Fibroblast of lung (primary cell): ENCODE data around the gene KRTAP4-4. TPM values are rescaled to one million over a fixed set of nuclear protein-coding genes. Genes with fewer than 3 reads are reported as not detected.
"Not testable (repeated sequence)": the region's sequence is repeated elsewhere in the genome, so short reads cannot be mapped to it uniquely, and the experiment has no call there.

Source experiments
- DNase-seq, 2 donors: peaks; one replicate each; pipeline versions ENCODE4 v3.0.0 to v3.0.0-alpha.2; 2010; ENCODE audit warnings: low read depth in 2 of 2
- H2AFZ ChIP-seq: 2 replicates; pipeline ENCODE4 v1.5.1; 2012; ENCODE audit warnings: low read length, control low read depth, inconsistent platforms
- H3K27ac ChIP-seq: 2 replicates; pipeline ENCODE4 v1.5.1; 2011; ENCODE audit warnings: low read length, control low read depth; ENCODE audit not compliant: insufficient read depth
- H3K27me3 ChIP-seq: 2 replicates; pipeline ENCODE4 v1.5.1; 2011; ENCODE audit warnings: mild to moderate bottlenecking, low read length; ENCODE audit not compliant: control insufficient read depth, insufficient read depth
- H3K36me3 ChIP-seq: 2 replicates; pipeline ENCODE4 v1.5.1; 2011; ENCODE audit warnings: low read length; ENCODE audit not compliant: control insufficient read depth, insufficient read depth
- H3K4me1 ChIP-seq: 2 replicates; pipeline ENCODE4 v1.5.1; 2011; ENCODE audit warnings: low read length; ENCODE audit not compliant: control insufficient read depth, insufficient read depth; ENCODE audit errors: extremely low read depth
- H3K4me2 ChIP-seq: 2 replicates; pipeline ENCODE4 v1.5.1; 2011; ENCODE audit warnings: low read length, control low read depth; ENCODE audit not compliant: insufficient read depth; ENCODE audit errors: extremely low read depth
- H3K4me3 ChIP-seq, 4 experiments: fragments of 200-600 bp in 1 of 4; sonication (generic) in 1 of 4; replicated peaks in 1 of 4; 2 replicates each; pipeline ENCODE4 v1.5.1; 2011 to 2016; ENCODE audit warnings: low read length in 4 of 4, low read depth in 3 of 4, mild to moderate bottlenecking in 3 of 4, control low read depth in 2 of 4, inconsistent platforms in 1 of 4, mixed read lengths in 1 of 4; ENCODE audit not compliant: insufficient read depth in 1 of 4; ENCODE audit errors: control extremely low read depth in 1 of 4
- H3K79me2 ChIP-seq: 2 replicates; pipeline ENCODE4 v1.5.1; 2012; ENCODE audit warnings: mild to moderate bottlenecking, low read length, inconsistent platforms; ENCODE audit not compliant: control insufficient read depth, insufficient read depth
- H3K9ac ChIP-seq: 2 replicates; pipeline ENCODE4 v1.5.1; 2011; ENCODE audit warnings: mild to moderate bottlenecking, low read length, control low read depth; ENCODE audit not compliant: insufficient read depth
- H3K9me3 ChIP-seq: 2 replicates; pipeline ENCODE4 v1.5.1; 2012; ENCODE audit warnings: low read depth, low read length; ENCODE audit not compliant: control insufficient read depth, insufficient read depth
- H4K20me1 ChIP-seq: 2 replicates; pipeline ENCODE4 v1.5.1; 2011; ENCODE audit warnings: low read length; ENCODE audit not compliant: control insufficient read depth, insufficient read depth; ENCODE audit errors: extremely low read depth
- CTCF ChIP-seq, 2 donors: IDR thresholded peaks in 1 of 2; conservative IDR thresholded peaks in 1 of 2; 1 replicate in 1 of 2; 2 replicates in 1 of 2; pipeline ENCODE4 v1.5.1; 2011 to 2012; ENCODE audit warnings: low read length in 2 of 2, control low read depth in 1 of 2, inconsistent platforms in 1 of 2, low read depth in 1 of 2, mild to moderate bottlenecking in 1 of 2
- EZH2 ChIP-seq: IDR thresholded peaks from 2 replicates; pipeline ENCODE4 v1.5.1; 2012; ENCODE audit warnings: low read length, control low read depth, mild to moderate bottlenecking; ENCODE audit errors: missing control alignments
- polyA plus RNA-seq, 2 donors: library from polyadenylated mRNA; depleted of rRNA in 1 of 2; stranded (reverse) in 1 of 2; unstranded in 1 of 2; fragments of >200 nt; gene quantifications; 2 replicates each; pipeline ENCODE4 v1.2.1, GENCODE V29; 2011 to 2012; ENCODE audit warnings: missing spikeins in 1 of 2
- total RNA-seq: library from RNA; depleted of rRNA; stranded (reverse); fragments of >200 nt; gene quantifications from 2 replicates; pipeline ENCODE4 v1.2.1, GENCODE V29; 2014

Gene KRTAP4-4
- total and polyA plus RNA-seq, 2 donors (not counting 1 experiment from before 2014, with no cell fraction given): not detected

DNA sequence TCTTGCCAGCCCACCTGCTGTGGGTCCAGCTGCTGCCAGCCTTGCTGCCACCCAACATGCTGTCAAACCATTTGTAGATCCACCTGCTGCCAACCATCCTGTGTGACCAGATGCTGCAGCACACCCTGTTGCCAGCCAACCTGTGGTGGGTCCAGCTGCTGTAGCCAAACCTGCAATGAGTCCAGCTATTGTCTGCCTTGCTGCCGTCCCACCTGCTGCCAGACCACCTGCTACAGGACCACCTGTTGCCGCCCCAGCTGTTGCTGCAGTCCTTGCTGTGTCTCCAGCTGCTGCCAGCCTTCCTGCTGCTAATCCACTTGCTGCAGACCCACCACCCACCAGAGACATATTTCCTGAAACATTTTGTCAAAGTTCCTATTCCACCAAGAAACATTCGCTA, 29.8 kb upstream of the KRTAP4-4 start:
- H3K27ac ChIP-seq: no peak overlapping the region
- no peak overlapping the region for H3K9ac ChIP-seq
- peaks cover 6% of the 10 kb centered on the region for H3K27me3 ChIP-seq
- no peaks in the 10 kb centered on the region for H3K36me3 ChIP-seq
- no peak for DNase-seq
- no peaks in the 10 kb centered on the region for H3K4me1 ChIP-seq
- no peak for TF ChIP-seq EZH2
- no peak for TF ChIP-seq CTCF (conservative IDR thresholded peaks at IDR 0.05 in 1 of 2, IDR thresholded peaks at IDR 0.05 in 1 of 2; ENCODE audit: low read depth in 1 of 2, low read length in 2 of 2)
- no peak overlapping the region for H2AFZ ChIP-seq
- H3K4me2 ChIP-seq: no peak overlapping the region
- no peaks in the 10 kb centered on the region for H4K20me1 ChIP-seq
- H3K9me3 ChIP-seq: no peaks in the 10 kb centered on the region
- H3K4me3 ChIP-seq: no peak overlapping the region
- H3K79me2 ChIP-seq: no peaks in the 10 kb centered on the region

DNA sequence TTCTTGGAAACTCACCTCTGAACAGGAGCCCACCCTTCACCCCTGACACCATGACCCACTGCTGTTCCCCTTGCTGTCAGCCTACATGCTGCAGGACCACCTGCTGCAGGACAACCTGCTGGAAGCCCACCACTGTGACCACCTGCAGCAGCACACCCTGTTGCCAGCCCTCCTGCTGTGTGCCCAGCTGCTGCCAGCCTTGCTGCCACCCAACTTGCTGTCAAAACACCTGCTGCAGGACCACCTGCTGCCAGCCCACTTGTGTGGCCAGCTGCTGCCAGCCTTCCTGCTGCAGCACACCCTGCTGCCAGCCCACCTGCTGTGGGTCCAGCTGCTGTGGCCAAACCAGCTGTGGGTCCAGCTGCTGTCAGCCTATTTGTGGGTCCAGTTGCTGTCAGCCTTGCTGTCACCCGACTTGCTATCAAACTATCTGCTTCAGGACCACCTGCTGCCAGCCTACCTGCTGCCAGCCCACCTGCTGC, 29.3 kb upstream of the KRTAP4-4 start, which contains the start of gene KRTAP9-1:
Gene KRTAP9-1 (plus strand): TSS at position 51 of the 482 bp plus-strand sequence. CDS start 0 bp downstream, at position 51.
- H3K4me2 ChIP-seq, H2AFZ ChIP-seq, H3K36me3 ChIP-seq, H3K9me3 ChIP-seq, DNase-seq, H3K4me3 ChIP-seq, H3K9ac ChIP-seq, H3K79me2 ChIP-seq, H4K20me1 ChIP-seq, H3K27me3 ChIP-seq, H3K27ac ChIP-seq, H3K4me1 ChIP-seq: not testable (repeated sequence)

- Histone ChIP-seq H2AFZ (no peak overlapping the region), H3K4me3 (no peak overlapping the region), H3K4me2 (no peak overlapping the region), H3K4me1 (no peaks in the 10 kb centered on the region), H4K20me1 (no peaks in the 10 kb centered on the region), H3K9ac (no peak overlapping the region), H3K79me2 (no peaks in the 10 kb centered on the region), H3K27ac (no peak overlapping the region), H3K27me3 (peaks cover 6% of the 10 kb centered on the region), H3K9me3 (no peaks in the 10 kb centered on the region), H3K36me3 (no peaks in the 10 kb centered on the region)
- TF ChIP-seq CTCF (conservative IDR thresholded peaks at IDR 0.05 in 1 of 2, IDR thresholded peaks at IDR 0.05 in 1 of 2; ENCODE audit: low read depth in 1 of 2, low read length in 2 of 2) (no peak), EZH2 (no peak)
- no peak for DNase-seq
These were observed 26.3 kb upstream of the KRTAP4-4 start for GRCh38 chr17:41186872-41187271.
